Measurements from ENCODE around the gene OXTR.
"Not testable (repeated sequence)": the region's sequence is repeated elsewhere in the genome, so short reads cannot be mapped to it uniquely, and the experiment has no call there.

OXTR gene

GRCh38 chr3:8739757-8740504, 29.5 kb downstream of the OXTR start:
- no peak for DNase-seq

- no peak for DNase-seq
Measured at GRCh38 chr3:8738639-8739038, 30.8 kb downstream of the OXTR start.

- DNase-seq: no peak
Measured at GRCh38 chr3:8737823-8738222, 31.6 kb downstream of the OXTR start.

GRCh38 chr3:8737301-8737700, 32.1 kb downstream of the OXTR start:
- DNase-seq: no peak

GRCh38 chr3:8736436-8736835, 33.0 kb downstream of the OXTR start:
- DNase-seq: no peak

GRCh38 chr3:8734908-8735307, 34.5 kb downstream of the OXTR start:
- DNase-seq: no peak

- no peak for DNase-seq
Measured at GRCh38 chr3:8734137-8734878, 35.1 kb downstream of the OXTR start.

GRCh38 chr3:8733332-8734094, 35.9 kb downstream of the OXTR start, which contains the start of gene CAV3:
Gene CAV3 (plus strand): TSS chr3:8733802. CDS start chr3:8733877, 75 bp downstream.
- DNase-seq: no peak

GRCh38 chr3:8732413-8732812, 37.0 kb downstream of the OXTR start:
- DNase-seq: no peak

GRCh38 chr3:8730656-8731055, 38.8 kb downstream of the OXTR start:
- no peak for DNase-seq

GRCh38 chr3:8729479-8729878, 39.9 kb downstream of the OXTR start:
- DNase-seq: no peak

GRCh38 chr3:8727605-8728512, 41.6 kb downstream of the OXTR start:
- no peak for DNase-seq

GRCh38 chr3:8724108-8724752, 45.2 kb downstream of the OXTR start:
- DNase-seq: no peak

GRCh38 chr3:8723612-8724011, 45.8 kb downstream of the OXTR start:
- DNase-seq: no peak

GRCh38 chr3:8722808-8723207, 46.6 kb downstream of the OXTR start:
- DNase-seq: no peak

GRCh38 chr3:8715757-8716156, 53.7 kb downstream of the OXTR start:
- not testable (repeated sequence) for DNase-seq

- DNase-seq: no peak
Measured at GRCh38 chr3:8713901-8714759, 55.3 kb downstream of the OXTR start.

GRCh38 chr3:8712908-8713255, 56.5 kb downstream of the OXTR start:
- no peak for DNase-seq

- no peak for DNase-seq
Measured at GRCh38 chr3:8712045-8712907, 57.1 kb downstream of the OXTR start.
